PC-3 (cell line): ENCODE results near the gene NFE2L1. TPM values are rescaled to one million over a fixed set of nuclear protein-coding genes. Genes with fewer than 3 reads are reported as not detected.

ENCODE experiments used
- ATAC-seq: fragments of 200-7000 bp; cut with Tn5 transposase; 2 replicates; pipeline ENCODE4 v1.9.1; 2020; ENCODE audit warnings: mild to moderate bottlenecking, moderate library complexity
- BruUV-seq: library from RNA; stranded (reverse); fragments of 400-500 nt; replicated peaks from 2 replicates; lab custom pipeline; 2021; lab: Mats Ljungman, UMichigan
- CTCF ChIA-PET: fragments of 300-600 bp; sonication (Branson Sonifier 250); formaldehyde crosslinking; loops from one replicate; lab custom pipeline; 2022; ENCODE audit warnings: antibody characterized with exemption; lab: Charles Lee
- POLR2A ChIA-PET: fragments of 300-600 bp; sonication (Branson Sonifier 250); formaldehyde crosslinking; loops from one replicate; lab custom pipeline; 2022; ENCODE audit warnings: antibody characterized with exemption; ENCODE audit not compliant: unreplicated experiment; lab: Charles Lee
- DNase-seq: peaks from one replicate; pipeline ENCODE4 v3.0.0-alpha.2; 2015
- H2AFZ ChIP-seq: fragments of 300-600 bp; sonication (generic); 2 replicates; pipeline ENCODE4 v1.6.0; 2016; ENCODE audit warnings: antibody characterized with exemption, low read length
- H3F3A ChIP-seq: fragments of 300-600 bp; sonication (generic); one replicate; pipeline ENCODE4 v1.6.0; 2017; ENCODE audit warnings: antibody characterized with exemption, low read length, control low read depth, mild to moderate bottlenecking; ENCODE audit not compliant: unreplicated experiment
- H3K27ac ChIP-seq: fragments of 300-600 bp; sonication (generic); 2 replicates; pipeline ENCODE4 v1.5.1; 2016; ENCODE audit warnings: mild to moderate bottlenecking, low read length
- H3K27me3 ChIP-seq: fragments of 300-600 bp; sonication (generic); 2 replicates; pipeline ENCODE4 v1.6.1; 2016; ENCODE audit warnings: low read length, mixed read lengths
- H3K36me3 ChIP-seq: fragments of 300-600 bp; sonication (generic); 2 replicates; pipeline ENCODE4 v1.6.1; 2016; ENCODE audit warnings: low read depth, mixed run types, low read length, mixed read lengths
- H3K4me1 ChIP-seq: fragments of 300-600 bp; sonication (generic); 2 replicates; pipeline ENCODE4 v1.5.1; 2016; ENCODE audit warnings: low read length; ENCODE audit not compliant: insufficient read depth
- H3K4me2 ChIP-seq: fragments of 300-600 bp; sonication (generic); 2 replicates; pipeline ENCODE4 v1.6.0; 2016; ENCODE audit warnings: low read length
- H3K4me3 ChIP-seq: fragments of 300-600 bp; sonication (generic); 2 replicates; pipeline ENCODE4 v1.5.1; 2016; ENCODE audit warnings: mild to moderate bottlenecking, low read length, mixed read lengths
- H3K79me2 ChIP-seq: fragments of 300-600 bp; sonication (generic); 2 replicates; pipeline ENCODE4 v1.6.1; 2017; ENCODE audit warnings: low read length, mixed read lengths
- H3K9ac ChIP-seq: fragments of 300-600 bp; sonication (generic); 2 replicates; pipeline ENCODE4 v1.6.0; 2016; ENCODE audit warnings: mild to moderate bottlenecking, low read length
- H3K9me2 ChIP-seq: fragments of 300-600 bp; sonication (generic); replicated peaks from 2 replicates; pipeline ENCODE4 v1.6.1; 2016; ENCODE audit warnings: mixed run types, low read length, mixed read lengths
- H3K9me3 ChIP-seq: fragments of 300-600 bp; sonication (generic); 2 replicates; pipeline ENCODE4 v1.6.1; 2016; ENCODE audit warnings: low read length, mixed read lengths
- H4K20me1 ChIP-seq: fragments of 300-600 bp; sonication (generic); 2 replicates; pipeline ENCODE4 v1.6.1; 2016; ENCODE audit warnings: low read length, mixed read lengths
- CTCF ChIP-seq: fragments of 300-600 bp; sonication (generic); conservative IDR thresholded peaks from 2 replicates; pipeline ENCODE4 v1.5.1; 2017; ENCODE audit warnings: antibody characterized with exemption, low read depth, mild to moderate bottlenecking, low read length
- EZH2 ChIP-seq: fragments of 300-600 bp; sonication (generic); IDR thresholded peaks from one replicate; pipeline ENCODE4 v1.6.1; 2017; ENCODE audit warnings: antibody characterized with exemption, mild to moderate bottlenecking, low read length; ENCODE audit not compliant: unreplicated experiment
- EZH2phosphoT487 ChIP-seq: fragments of 300-600 bp; sonication (generic); IDR thresholded peaks from 2 replicates; pipeline ENCODE4 v1.6.1; 2018; ENCODE audit warnings: mild to moderate bottlenecking, antibody characterized with exemption, low read length, borderline replicate concordance
- intact Hi-C: fragments of 100-400 bp; cut with micrococcal nuclease; formaldehyde crosslinking; loops from 2 replicates; pipeline ENCODE4 v1.9.0; 2023
- total RNA-seq: library from RNA; depleted of rRNA; stranded (reverse); fragments of >200 nt; gene quantifications from 2 replicates; pipeline ENCODE4 v1.2.3, GENCODE V29; 2014

The NFE2L1 gene
- total RNA-seq, 1 experiment from 2014 or later = 45.1 TPM

DNA sequence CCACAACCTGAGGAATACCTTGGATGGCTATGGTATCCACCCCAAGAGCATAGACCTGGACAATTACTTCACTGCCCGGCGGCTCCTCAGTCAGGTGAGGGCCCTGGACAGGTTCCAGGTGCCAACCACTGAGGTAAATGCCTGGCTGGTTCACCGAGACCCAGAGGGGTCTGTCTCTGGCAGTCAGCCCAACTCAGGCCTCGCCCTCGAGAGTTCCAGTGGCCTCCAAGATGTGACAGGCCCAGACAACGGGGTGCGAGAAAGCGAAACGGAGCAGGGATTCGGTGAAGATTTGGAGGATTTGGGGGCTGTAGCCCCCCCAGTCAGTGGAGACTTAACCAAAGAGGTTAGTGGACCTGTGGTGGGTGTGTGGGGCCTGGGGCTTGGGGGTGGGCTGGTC is 3.1 kb downstream of the NFE2L1 start:
- no peak overlapping the region for H3K27ac ChIP-seq
- 0 out of 2 replicates have a peak overlapping the region, but pooled peaks have one; percentile 3 for H3K4me3 ChIP-seq
- ATAC-seq = no peak
- H3K9ac ChIP-seq = no peak overlapping the region
- H3K27me3 ChIP-seq = no peaks in the 10 kb centered on the region
- H3K9me2 ChIP-seq = no peaks in the 10 kb centered on the region
- H3K36me3 ChIP-seq = peaks cover 38% of the 10 kb centered on the region
- no TSS peak for BruUV-seq
- DNase-seq = no peak
- no peak overlapping the region for H2AFZ ChIP-seq
- H3K4me2 ChIP-seq = peak overlapping the region; percentile 55
- H3K4me1 ChIP-seq = peaks cover 57% of the 10 kb centered on the region
- POLR2A ChIA-PET = no interaction called here
- H3K9me3 ChIP-seq = no peaks in the 10 kb centered on the region
- no peak for TF ChIP-seq EZH2
- no peak for TF ChIP-seq CTCF
- TF ChIP-seq EZH2phosphoT487 = no peak
- CTCF ChIA-PET = no interaction called here
- intact Hi-C loops = no loop called here
- peaks cover 83% of the 10 kb centered on the region for H3K79me2 ChIP-seq
- no peaks in the 10 kb centered on the region for H3F3A ChIP-seq
- H4K20me1 ChIP-seq = peaks cover 49% of the 10 kb centered on the region

- Histone ChIP-seq H3K27me3 (no peaks in the 10 kb centered on the region), H3K79me2 (peaks cover 85% of the 10 kb centered on the region), H2AFZ (no peak overlapping the region), H3K4me1 (peaks cover 51% of the 10 kb centered on the region), H3K4me3 (peak overlapping the region; percentile 9; the same call in 1 of the 2 replicates), H3F3A (no peaks in the 10 kb centered on the region), H3K9me2 (no peaks in the 10 kb centered on the region), H3K9me3 (no peaks in the 10 kb centered on the region), H3K4me2 (peak overlapping the region; percentile 55), H3K9ac (no peak overlapping the region), H3K36me3 (peaks cover 43% of the 10 kb centered on the region), H3K27ac (no peak overlapping the region), H4K20me1 (peaks cover 50% of the 10 kb centered on the region)
- ChIA-PET CTCF (interaction anchor here (0.6 to 0.8 kb wide), 3 partner anchors 15 to 209 kb away, joined by 3 read pairs; no protein-coding TSS in a partner anchor), POLR2A (no interaction called here)
- no TSS peak for BruUV-seq
- DNase-seq = no peak
- TF ChIP-seq CTCF = no peak
- TF ChIP-seq EZH2 = no peak
- TF ChIP-seq EZH2phosphoT487 = no peak
- intact Hi-C loops = no loop called here
- no peak for ATAC-seq
Measured at GRCh38 chr17:48051706-48052486, 3.7 kb downstream of the NFE2L1 start.
